Esophagus muscularis mucosa (tissue), 4 donors: Measurements from ENCODE around the gene CTDSPL2.
A peak's percentile ranks its signal among the peaks of the same experiment; 100 is the strongest.

Source experiments
- CTCF ChIP-seq, 3 experiments: fragments of 200-600 bp in 2 of 3; fragments of 450-650 bp in 1 of 3; sonication (generic) in 2 of 3; IDR thresholded peaks; one replicate each; pipeline ENCODE4 v1.5.1; 2017 to 2019; ENCODE audit warnings: antibody characterized with exemption in 3 of 3, mild to moderate bottlenecking in 2 of 3, moderate library complexity in 1 of 3
- EP300 ChIP-seq: sonication (generic); formaldehyde crosslinking; IDR thresholded peaks from one replicate; pipeline ENCODE4 v1.6.1; 2017; ENCODE audit warnings: antibody characterized with exemption
- POLR2A ChIP-seq: fragments of 450-650 bp; IDR thresholded peaks from one replicate; pipeline ENCODE4 v1.6.1; 2017; ENCODE audit warnings: antibody characterized with exemption, moderate library complexity, mild to moderate bottlenecking, low read depth
- POLR2AphosphoS5 ChIP-seq, 2 donors: sonication (generic); formaldehyde crosslinking; IDR thresholded peaks; one replicate each; pipeline ENCODE4 v1.6.1; 2017; ENCODE audit warnings: antibody characterized with exemption in 2 of 2

GRCh38 chr15:44536962-44537734, 109.7 kb downstream of the CTDSPL2 start, which contains the start of gene EIF3J:
- TF ChIP-seq CTCF (IDR thresholded peaks at IDR 0.05) = no peak
- peak; percentile 74 for TF ChIP-seq POLR2A
- TF ChIP-seq POLR2AphosphoS5 (IDR thresholded peaks at IDR 0.05) = peak; percentile 93 to 97
- TF ChIP-seq EP300 = no peak
